Measurements from ENCODE around the gene SPATS2L.

Gene SPATS2L

DNA sequence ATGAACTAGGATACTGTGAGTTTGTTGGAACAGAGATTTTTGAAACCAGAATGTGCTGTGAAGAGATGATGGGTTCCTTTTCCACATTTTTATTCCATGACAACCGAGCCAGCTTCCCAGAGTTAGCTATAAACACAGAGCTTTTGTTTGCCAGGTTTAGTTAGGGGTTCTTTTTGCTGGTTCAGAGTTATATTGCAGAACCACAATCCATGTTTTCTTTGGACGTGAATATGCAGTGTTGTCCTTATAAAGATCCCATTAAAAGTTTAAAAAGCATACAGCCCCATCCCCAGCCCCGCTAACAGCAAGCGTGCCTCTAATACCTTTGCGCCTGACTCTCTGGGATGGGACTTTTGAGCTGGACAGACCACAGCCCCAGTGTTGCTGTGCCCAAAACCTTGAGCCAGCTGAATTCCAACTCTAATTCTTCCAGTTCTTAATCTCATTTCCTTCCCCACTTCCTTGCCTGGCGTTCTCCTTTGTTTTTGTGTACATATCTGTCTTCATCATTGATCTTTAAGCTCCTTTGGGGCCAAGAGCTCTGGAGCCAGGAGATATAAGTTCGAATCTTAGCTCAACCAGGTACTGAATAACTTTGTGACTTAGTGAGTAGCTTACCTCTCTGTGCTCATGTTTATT is 72.3 kb downstream of the SPATS2L start:
- no peak for DNase-seq (ENCODE audit: low read depth)

GRCh38 chr2:200379481-200380090 is 73.1 kb downstream of the SPATS2L start:
- DNase-seq (ENCODE audit: low read depth): no peak

- no peak for DNase-seq (ENCODE audit: low read depth)
These were observed 73.6 kb downstream of the SPATS2L start for GRCh38 chr2:200380091-200380561.

DNA sequence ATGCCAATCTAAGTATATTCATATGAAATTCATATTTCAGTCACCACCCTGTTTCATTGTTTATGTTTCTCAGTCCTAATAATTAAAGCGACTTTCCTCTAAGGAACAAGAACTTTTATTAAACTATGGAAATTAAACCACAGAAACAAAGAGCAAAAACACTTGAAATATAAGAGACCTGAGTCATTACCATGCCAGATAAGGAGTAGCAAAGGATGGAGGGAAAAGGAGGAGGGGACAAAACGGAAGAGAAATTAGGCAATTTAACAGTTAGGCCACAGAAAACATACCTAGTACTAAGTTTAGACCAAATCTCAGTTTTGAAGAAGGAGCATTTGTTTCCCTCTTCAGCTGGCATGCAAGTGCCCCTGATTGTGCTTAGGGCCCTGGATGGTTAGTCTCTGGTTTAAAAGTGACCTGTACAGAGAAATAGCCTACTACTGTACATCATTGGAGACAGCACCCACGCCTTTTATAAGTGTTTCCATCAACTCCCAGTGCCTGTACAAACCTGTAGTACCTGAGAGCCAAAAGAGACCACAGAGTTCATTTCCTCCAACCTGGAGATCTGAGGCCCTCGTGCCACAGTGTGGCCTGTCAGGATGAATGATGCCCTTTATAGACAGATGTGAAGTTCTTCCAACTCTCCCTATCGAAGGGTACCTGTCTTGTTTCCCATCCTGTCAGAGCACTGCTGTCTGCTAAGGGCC is 74.5 kb downstream of the SPATS2L start:
- no peak for DNase-seq (ENCODE audit: low read depth)

- no peak for DNase-seq (ENCODE audit: low read depth)
These were observed 76.4 kb downstream of the SPATS2L start for GRCh38 chr2:200382874-200383273.

DNA sequence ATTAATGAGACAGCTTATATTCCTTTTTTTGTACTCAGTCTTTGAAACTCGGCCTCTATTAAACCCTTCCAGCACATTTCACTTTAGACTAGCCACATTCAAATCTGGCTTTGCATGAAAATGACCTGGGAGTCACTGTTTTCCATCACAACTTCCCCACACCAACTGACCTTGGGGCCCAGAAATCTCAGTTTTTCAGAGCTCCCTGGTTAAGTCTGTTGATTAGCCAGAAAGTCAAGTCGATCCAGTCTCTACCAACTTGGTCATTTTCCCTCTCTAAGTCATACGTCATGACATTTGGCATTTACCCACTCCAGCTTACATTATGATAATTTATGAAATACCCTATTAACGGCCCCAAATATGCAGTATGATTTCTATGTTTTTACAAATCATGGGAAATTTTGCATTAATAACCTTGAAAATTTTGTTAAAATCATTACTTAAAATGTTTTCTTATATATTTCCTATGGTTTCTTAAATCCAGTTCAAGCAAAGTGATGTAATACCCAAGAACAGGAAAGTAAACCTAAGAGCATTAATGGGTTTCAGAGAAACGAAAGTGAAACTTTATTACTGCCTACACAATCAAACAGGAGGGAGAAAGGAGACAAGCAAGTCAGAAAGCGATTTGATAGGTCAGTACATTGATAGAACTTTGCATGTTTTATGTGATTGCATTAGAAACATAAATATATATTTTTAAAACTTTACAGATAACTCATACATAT is 77.1 kb downstream of the SPATS2L start:
- peak; percentile 76 for DNase-seq (ENCODE audit: low read depth)

DNA sequence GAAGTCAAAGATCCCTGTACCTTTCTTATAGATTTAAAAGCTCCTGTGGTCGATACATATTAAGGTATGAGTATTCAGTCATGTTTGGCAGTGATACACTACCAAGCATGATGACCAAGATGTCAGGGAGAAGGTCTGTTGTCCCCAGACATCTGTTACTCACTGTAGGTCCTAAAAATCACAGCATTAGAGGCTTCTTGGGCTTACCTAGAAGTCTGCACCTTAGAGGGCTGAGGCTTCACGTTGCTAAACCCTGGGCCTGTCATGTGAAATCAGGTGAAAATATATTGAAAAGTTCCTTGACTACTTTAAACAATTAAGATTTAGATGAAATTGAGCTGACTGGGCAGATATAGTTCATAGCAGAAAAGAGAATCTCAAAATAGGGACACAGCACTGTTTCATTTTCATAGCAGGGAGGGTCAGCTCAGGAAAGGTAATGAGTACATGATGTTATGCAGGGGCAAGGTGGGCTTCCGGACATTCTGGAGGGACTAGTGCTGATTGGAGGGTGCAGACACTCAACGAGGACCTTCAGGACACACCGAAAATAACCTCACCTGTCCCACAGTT is 78.7 kb downstream of the SPATS2L start:
- DNase-seq (ENCODE audit: low read depth): no peak

- no peak for DNase-seq (ENCODE audit: low read depth)
These were observed 86.7 kb downstream of the SPATS2L start for GRCh38 chr2:200393191-200393590.

DNA sequence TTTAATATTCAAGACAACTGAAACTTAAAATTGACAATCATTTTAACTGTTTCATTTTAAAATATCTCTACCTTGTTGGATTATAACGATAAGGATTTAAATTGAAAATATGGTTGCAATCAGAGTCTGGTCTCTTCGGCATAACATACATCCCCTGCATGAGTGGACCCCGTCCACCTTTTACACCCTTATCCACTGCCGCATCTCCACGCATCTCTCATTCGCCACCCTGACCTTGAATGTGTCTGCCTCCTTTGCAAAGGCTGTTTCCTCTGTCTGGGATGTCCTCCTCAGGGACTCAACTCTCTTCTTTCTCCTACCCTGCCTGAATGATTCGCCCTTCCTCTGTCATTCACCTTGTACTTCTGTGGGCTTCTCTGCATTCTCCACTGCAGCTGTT is 87.6 kb downstream of the SPATS2L start:
- no peak for DNase-seq (ENCODE audit: low read depth)

DNA sequence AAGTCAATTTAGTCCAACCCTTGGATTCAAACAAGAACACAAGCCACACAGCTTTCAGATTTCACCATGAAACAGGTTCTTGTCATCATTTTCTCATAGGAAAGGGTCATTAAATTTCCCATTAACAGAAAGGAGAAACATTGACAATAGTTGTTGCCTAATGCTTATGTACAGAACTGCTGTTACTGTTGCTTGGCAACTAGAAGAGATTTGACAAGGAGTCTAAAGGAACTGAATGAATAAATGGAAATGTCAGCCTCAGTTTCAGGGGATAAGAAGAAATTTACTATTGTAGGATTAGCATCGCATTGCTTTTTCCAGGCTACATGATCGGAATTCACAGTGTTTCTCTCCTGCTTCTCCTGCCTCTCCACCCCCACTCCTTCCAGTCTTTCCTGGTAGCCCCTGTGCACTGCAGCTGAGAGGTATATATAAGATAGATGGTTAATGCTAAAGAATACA is 90.3 kb downstream of the SPATS2L start:
- no peak for DNase-seq (ENCODE audit: low read depth)

- DNase-seq (ENCODE audit: low read depth): no peak
These were observed 91.3 kb downstream of the SPATS2L start for GRCh38 chr2:200397785-200398184.

DNA sequence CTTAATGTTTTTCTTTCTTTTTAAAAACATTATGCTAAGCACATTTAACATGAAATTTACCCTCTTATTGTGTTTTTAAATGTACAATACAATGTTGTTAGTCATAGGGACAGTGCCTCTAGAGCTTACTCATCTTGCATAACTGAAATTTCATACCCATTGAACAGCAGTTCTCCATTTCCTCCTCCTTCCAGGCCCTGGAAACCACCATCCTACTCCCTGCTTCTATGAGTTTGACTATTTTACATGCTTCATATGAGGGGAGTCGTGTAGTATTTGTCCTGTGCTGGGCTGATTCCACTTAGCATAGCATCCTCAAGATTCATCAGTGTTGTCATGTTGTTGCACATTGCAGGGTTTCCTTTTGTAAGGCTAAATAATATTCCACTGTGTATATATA is 92.6 kb downstream of the SPATS2L start:
- no peak for DNase-seq (ENCODE audit: low read depth)

DNA sequence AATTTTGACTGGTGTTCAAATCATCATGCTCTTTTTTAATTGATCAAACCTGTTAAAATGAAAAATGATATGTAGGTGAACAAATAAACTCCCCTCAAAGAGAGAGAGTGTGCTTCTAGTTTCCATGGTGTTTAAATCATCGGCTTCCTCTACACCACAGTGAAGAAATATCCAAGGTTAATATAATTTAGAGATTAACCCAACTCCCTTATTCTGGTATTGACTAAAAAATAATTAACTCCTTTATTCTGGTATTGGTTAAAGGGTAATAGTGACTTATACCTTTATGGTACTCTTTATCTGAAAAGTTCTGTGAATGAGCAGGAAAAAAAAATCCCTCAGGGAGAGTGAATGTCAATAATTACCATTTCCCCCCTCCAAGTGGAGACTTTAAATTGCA is 93.1 kb downstream of the SPATS2L start:
- no peak for DNase-seq (ENCODE audit: low read depth)

DNA sequence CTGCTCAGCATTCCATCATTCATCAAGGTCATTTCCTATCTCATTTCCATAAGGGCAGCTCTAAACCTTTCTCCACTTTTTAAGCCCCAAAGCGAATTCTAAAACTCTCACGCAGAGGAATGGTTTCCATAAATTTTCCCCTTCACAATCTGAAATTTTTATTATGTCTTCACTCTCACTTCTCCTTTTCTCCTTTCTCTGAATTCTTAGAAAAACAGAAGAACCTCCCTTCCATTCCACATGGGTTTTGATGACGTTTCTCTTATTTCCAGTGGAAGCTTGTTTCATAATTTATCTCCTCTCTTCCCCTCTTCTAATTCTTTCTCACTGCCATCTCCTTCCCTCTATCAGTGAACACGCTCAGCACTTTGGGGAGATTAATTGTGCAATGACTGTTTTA is 97.3 kb downstream of the SPATS2L start:
- DNase-seq (ENCODE audit: low read depth): no peak

GRCh38 chr2:200404615-200405014 is 98.1 kb downstream of the SPATS2L start:
- DNase-seq (ENCODE audit: low read depth): no peak

- no peak for DNase-seq (ENCODE audit: low read depth)
These were observed 99.3 kb downstream of the SPATS2L start for GRCh38 chr2:200405599-200406298.

DNA sequence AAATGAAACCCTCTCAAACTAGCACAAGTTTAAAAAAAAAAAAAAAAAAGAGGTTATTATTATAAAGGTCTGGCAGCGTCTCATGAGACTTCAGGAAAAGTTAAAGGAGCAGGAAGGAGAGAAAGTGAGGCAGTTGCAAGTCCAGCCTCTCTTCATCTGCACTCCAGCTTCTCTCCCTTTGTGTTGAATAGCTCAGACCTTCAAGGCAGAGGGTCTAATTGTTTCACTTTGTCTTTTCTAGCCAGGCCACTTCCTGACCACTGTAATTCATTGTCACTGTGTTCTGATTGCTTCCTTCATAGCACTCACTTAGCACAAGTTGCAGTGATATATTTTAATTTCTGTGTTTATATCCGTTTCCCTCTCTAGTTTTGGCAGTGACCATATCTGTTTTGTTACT is 99.9 kb downstream of the SPATS2L start:
- no peak for DNase-seq (ENCODE audit: low read depth)

GRCh38 chr2:200408428-200409316 is 102.2 kb downstream of the SPATS2L start:
- DNase-seq (ENCODE audit: low read depth): no peak

GRCh38 chr2:200411831-200412230 is 105.3 kb downstream of the SPATS2L start:
- DNase-seq (ENCODE audit: low read depth): no peak

DNA sequence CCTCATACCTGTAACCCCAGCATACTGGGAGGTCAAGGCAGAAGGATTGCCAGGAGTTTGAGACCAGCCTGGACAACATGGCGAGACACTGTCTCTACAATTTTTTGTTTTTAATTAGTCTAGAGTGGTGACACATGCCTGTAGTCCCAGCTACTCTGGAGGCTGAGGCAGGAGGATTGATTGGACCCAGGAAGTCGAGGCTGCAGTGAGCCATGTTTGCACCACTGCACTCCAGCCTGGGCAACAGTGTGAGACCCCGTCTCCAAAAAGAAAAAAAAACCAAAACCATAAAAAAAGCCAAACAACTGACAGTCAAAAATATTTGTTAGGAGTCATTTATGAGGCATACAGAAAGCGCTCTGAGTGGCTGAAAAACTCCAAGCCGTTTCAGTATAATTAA is 107.9 kb downstream of the SPATS2L start:
- DNase-seq (ENCODE audit: low read depth): no peak

GRCh38 chr2:200415455-200415854 is 109.0 kb downstream of the SPATS2L start:
- no peak for DNase-seq (ENCODE audit: low read depth)

Data from fibroblast of the conjunctiva (primary cell).